ENCODE measurements around the gene KCNN3. TPM values are rescaled to one million over a fixed set of nuclear protein-coding genes. Genes with fewer than 3 reads are reported as not detected.

KCNN3 gene
- total RNA-seq, 1 donor = 0.21 TPM

DNA sequence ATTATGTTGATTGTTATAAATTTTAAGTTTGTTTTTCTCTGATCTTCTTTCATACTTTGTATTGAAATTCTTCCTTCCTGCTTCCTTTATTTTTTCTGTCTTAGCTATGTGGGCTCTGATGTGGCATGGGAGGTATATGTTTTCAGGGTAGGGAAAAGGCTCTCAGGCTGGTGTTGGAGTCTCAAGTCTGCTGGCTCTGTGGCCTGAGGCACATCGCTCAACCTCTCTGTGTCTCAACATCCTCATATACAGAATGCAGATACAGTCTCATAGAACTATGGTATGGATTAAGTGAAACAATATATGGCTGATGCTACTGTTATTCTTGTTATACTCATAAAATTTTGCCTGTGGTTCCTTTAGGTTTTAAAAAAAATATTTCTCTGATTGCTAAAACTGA lies 105.9 kb downstream of the KCNN3 start:
- no peaks in the 10 kb centered on the region for H3K9me3 ChIP-seq (ENCODE audit: low read depth, low read length)
- peaks cover 15% of the 10 kb centered on the region for H3K4me1 ChIP-seq (ENCODE audit: insufficient read depth, low read length)
- peaks cover 48% of the 10 kb centered on the region for H3K27me3 ChIP-seq (ENCODE audit: insufficient read depth, low read length)
- H3K4me3 ChIP-seq (ENCODE audit: low read length) = no peak overlapping the region

DNA sequence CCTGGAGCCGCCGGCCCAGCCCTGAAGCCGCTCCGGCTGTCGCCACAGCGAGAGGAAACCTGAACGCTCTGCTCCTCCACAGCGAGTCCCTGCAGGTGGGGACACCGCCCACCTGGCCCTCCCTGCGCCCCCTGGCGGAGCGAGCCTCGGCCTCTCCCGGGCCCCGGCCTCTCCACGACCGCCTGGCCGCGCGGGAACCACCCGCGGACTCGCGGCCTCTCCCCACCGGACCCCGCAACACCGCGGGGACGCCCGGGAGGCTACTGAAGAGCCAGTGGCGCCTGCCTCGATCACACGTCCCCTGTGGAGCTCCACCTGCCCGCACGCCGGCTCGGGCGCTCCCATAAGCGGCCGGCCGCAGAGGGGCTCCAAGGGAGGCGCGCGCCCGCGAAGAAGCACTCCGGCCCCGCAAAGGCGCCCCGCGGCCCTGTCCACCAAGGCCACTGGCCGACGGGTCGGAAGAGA lies 109.6 kb downstream of the KCNN3 start:
- Histone ChIP-seq H3K27me3 (ENCODE audit: insufficient read depth, low read length) (peaks cover 48% of the 10 kb centered on the region), H3K4me3 (ENCODE audit: low read length) (no peak overlapping the region), H3K9me3 (ENCODE audit: low read depth, low read length) (no peaks in the 10 kb centered on the region), H3K4me1 (ENCODE audit: insufficient read depth, low read length) (peaks cover 18% of the 10 kb centered on the region)

DNA sequence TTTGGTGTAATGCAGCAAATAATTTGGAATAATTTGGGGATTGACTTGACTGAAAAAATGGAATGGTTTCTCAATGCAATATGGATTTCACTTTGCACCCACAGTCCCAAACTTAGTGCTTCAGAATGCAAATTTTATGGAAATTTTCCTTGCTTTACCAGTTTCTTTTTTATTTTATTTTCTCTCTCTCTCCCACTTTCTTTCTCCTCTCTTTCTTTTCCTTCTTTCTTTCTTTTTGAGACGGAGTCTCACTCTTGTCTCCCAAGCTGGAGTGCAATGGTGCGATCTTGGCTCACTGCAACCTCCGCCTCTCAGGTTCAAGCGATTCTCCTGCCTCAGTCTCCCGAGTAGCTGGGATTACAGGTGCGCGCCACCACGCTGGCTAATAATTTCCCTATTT lies 110.3 kb downstream of the KCNN3 start:
- H3K4me3 ChIP-seq (ENCODE audit: low read length) = no peak overlapping the region
- peaks cover 48% of the 10 kb centered on the region for H3K27me3 ChIP-seq (ENCODE audit: insufficient read depth, low read length)
- H3K9me3 ChIP-seq (ENCODE audit: low read depth, low read length) = no peaks in the 10 kb centered on the region
- peaks cover 18% of the 10 kb centered on the region for H3K4me1 ChIP-seq (ENCODE audit: insufficient read depth, low read length)

DNA sequence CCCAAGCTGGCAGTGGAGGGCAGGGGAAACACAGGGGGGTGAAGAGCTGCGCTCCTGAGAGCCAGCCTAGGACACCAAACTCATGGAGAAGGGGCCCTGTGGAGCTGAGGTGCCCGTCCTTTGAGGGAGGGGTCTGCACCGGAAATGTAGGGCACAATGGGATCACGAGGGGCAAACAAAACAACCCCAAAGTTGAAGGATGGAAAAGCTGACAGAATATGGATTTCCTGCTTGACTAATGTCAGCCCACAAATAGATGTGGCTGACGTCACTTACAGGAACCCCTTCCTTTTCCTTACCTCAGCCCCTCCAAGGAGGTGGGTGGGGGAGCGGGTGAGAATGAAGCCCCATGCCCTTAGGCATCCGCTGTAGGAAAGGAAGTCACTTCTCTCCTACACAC lies 110.9 kb downstream of the KCNN3 start:
- Histone ChIP-seq H3K27me3 (ENCODE audit: insufficient read depth, low read length) (peaks cover 44% of the 10 kb centered on the region), H3K4me1 (ENCODE audit: insufficient read depth, low read length) (peaks cover 18% of the 10 kb centered on the region), H3K4me3 (ENCODE audit: low read length) (no peak overlapping the region), H3K9me3 (ENCODE audit: low read depth, low read length) (no peaks in the 10 kb centered on the region)

DNA sequence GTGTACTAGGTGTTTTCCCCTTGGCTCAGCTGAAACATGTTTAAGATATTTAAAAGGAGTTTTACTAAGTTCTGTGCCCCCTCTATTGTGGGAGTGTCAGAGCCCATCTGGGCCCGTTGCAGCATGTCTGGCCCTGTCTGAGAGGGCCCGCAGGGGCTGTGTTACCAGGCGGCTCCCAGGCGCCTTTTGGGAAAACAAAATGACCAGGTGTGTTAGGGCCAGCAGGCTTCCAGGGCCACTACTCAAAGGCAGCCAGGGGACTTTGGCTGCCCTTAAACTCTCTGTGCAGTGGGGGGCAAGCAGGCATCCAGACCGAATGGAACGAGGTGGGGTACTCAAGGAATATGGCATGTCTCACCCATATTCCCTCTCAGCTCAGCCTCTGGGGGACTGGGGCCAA lies 111.7 kb downstream of the KCNN3 start:
- Histone ChIP-seq H3K27me3 (ENCODE audit: insufficient read depth, low read length) (peaks cover 36% of the 10 kb centered on the region), H3K9me3 (ENCODE audit: low read depth, low read length) (no peaks in the 10 kb centered on the region), H3K4me1 (ENCODE audit: insufficient read depth, low read length) (peaks cover 18% of the 10 kb centered on the region), H3K4me3 (ENCODE audit: low read length) (no peak overlapping the region)

DNA sequence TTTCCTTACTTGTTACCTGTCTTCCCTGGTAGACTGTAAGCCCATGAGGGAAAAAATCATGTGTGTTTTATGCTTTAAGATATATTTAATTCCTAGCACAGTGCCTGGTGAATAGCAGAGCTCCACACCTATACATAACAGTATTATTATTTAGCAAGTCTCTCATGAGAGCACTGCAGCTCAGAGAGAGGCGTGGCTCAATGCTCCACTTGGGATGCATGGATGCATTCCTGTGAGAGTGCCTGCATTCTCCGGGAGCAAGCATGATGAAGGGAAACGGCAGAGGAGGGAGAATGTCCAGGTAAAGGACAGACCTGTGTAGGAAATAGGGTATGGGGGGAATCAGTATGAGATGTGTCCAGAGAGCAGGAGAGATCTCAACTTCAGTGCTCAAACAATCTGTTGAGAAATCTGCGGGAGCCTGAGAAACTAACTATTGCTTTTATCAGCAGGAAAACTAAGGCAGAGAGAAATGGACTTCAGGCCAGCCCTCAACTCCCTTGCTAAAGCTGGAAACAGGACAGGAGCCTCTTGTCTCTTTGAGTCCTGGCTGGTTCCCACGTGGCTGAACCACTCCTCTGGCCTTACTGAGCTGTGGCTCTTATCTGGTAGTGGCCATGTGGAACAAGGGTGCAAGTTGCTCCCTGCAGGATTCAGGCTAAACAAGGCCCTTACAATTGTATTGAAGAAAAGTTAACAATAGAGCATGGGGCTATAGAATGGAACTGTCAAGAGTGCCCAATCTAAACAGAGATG lies 113.1 kb downstream of the KCNN3 start:
- Histone ChIP-seq H3K4me1 (ENCODE audit: insufficient read depth, low read length) (peaks cover 18% of the 10 kb centered on the region), H3K27me3 (ENCODE audit: insufficient read depth, low read length) (peaks cover 24% of the 10 kb centered on the region), H3K4me3 (ENCODE audit: low read length) (no peak overlapping the region), H3K9me3 (ENCODE audit: low read depth, low read length) (no peaks in the 10 kb centered on the region)

DNA sequence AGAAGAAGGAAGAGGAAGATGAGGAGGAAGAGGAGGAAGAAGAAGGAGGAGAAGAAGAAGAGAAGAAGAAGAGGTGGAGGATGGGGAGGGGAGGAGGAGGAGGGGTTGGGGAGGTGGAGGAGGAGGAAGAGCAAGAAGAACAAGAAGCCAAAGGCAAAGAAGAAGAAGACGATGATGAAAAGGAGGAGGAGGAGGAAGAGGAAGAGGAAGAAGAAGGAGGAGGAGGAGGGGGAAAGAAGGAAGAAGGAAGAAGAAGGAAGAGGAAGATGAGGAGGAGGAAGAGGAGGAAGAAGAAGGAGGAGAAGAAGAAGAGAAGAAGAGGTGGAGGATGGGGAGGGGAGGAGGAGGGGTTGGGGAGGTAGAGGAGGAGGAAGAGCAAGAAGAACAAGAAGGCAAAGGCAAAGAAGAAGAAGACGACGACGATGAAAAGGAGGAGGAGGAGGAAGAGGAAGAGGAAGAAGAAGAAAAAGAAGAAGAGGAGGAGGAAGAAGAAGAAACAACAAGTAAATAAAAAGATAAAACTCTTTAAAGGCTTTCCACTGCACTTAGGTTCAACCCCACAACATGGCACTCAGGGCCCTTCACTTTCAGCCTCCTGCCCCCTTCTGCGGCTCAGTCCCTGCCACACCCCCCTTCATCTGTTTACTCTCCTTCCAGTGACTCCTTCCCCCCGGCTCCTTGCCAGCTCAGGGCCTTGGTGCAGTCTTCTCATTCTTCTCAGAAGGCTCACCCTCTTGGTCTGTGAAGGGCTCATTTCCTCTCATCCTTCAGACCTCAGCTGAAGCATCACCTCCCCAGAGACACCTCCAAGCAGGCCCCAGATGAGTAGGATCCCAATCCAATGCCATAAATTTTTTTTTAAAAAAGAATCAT lies 114.0 kb downstream of the KCNN3 start:
- peaks cover 18% of the 10 kb centered on the region for H3K27me3 ChIP-seq (ENCODE audit: insufficient read depth, low read length)

DNA sequence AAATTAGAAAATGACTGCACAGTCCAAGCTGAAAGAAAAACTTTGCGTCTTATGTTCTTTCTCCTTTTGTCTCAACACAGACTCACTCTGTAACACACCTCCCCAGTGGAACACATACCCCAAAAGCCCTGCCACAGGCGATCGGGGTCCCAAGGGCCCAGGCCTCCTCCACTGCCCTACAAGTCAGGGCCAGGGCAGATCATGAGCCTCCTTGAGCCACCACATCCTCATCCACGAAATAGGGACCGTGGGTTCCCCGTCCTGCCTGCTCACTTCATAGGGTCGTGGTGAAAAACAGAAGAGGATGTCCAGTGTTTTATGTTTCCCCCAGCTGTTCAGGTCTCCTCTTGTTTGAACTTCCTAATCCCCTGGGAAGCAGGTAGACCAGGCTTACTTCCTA lies 116.7 kb downstream of the KCNN3 start:
- Histone ChIP-seq H3K27me3 (ENCODE audit: insufficient read depth, low read length) (no peaks in the 10 kb centered on the region), H3K4me3 (ENCODE audit: low read length) (no peak overlapping the region), H3K4me1 (ENCODE audit: insufficient read depth, low read length) (peaks cover 14% of the 10 kb centered on the region), H3K9me3 (ENCODE audit: low read depth, low read length) (no peaks in the 10 kb centered on the region)

More for the DNA sequence above, 114.0 kb downstream of the KCNN3 start:
- H3K4me3 ChIP-seq (ENCODE audit: low read length) = no peak overlapping the region
- H3K4me1 ChIP-seq (ENCODE audit: insufficient read depth, low read length) = peaks cover 24% of the 10 kb centered on the region
- H3K9me3 ChIP-seq (ENCODE audit: low read depth, low read length) = no peaks in the 10 kb centered on the region

DNA sequence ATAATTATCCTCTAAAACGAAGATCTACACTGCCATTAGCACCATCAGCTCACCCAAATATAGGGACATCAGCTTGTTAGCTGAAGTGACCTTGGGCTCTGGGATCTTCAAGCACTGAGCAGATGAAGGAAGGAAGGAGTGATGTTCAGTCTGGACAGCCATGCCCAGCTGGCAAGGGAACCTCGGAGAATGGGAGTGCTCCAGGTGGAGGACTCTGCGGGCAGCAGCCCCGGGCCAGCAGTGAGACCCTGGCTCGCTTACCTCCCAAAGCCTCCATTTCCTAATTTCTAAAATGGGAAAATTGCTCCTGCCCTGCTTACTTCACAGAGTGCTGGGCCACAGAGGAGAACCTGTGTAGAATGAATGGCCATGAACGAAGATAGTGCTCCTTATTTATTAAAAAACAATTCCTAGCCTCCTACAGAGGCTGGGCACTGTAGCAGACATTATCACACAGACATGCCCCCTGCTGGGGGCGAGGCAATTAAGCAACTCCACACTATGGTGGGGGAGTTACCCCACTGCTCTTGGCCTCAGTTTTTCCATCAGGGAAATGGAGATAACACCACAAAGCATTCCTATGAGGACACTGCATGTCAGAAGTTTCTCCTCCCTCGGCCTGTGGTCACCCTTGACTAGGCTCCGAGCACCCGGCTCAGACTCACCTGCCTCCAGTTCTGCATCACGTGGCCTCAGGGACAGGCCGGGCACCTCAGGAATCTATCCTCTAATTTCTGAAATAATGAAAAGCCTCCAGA lies 117.6 kb downstream of the KCNN3 start:
- no peaks in the 10 kb centered on the region for H3K9me3 ChIP-seq (ENCODE audit: low read depth, low read length)
- H3K4me3 ChIP-seq (ENCODE audit: low read length) = no peak overlapping the region
- peaks cover 23% of the 10 kb centered on the region for H3K4me1 ChIP-seq (ENCODE audit: insufficient read depth, low read length)
- no peaks in the 10 kb centered on the region for H3K27me3 ChIP-seq (ENCODE audit: insufficient read depth, low read length)

DNA sequence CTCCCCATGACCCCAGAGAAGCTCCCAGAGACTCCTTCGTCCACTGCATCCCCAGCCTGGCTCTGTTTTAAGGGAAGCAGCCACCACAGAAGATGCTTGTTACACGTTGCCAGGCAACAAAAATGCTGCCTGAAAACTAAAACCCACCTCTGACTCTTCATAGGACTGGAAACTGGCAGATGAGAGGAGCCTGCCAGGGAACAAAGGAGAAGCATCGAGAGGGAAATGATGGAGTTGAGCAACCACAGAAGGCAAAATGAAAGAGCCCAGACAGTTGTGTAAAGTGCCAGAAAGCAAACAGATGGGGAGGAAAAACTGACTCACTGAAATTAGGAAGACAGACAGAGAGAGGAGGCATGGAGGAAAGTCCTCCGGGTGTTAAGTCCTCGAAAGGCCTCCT lies 118.4 kb downstream of the KCNN3 start:
- no peaks in the 10 kb centered on the region for H3K9me3 ChIP-seq (ENCODE audit: low read depth, low read length)
- no peaks in the 10 kb centered on the region for H3K27me3 ChIP-seq (ENCODE audit: insufficient read depth, low read length)
- H3K4me1 ChIP-seq (ENCODE audit: insufficient read depth, low read length) = peaks cover 31% of the 10 kb centered on the region
- H3K4me3 ChIP-seq (ENCODE audit: low read length) = no peak overlapping the region

DNA sequence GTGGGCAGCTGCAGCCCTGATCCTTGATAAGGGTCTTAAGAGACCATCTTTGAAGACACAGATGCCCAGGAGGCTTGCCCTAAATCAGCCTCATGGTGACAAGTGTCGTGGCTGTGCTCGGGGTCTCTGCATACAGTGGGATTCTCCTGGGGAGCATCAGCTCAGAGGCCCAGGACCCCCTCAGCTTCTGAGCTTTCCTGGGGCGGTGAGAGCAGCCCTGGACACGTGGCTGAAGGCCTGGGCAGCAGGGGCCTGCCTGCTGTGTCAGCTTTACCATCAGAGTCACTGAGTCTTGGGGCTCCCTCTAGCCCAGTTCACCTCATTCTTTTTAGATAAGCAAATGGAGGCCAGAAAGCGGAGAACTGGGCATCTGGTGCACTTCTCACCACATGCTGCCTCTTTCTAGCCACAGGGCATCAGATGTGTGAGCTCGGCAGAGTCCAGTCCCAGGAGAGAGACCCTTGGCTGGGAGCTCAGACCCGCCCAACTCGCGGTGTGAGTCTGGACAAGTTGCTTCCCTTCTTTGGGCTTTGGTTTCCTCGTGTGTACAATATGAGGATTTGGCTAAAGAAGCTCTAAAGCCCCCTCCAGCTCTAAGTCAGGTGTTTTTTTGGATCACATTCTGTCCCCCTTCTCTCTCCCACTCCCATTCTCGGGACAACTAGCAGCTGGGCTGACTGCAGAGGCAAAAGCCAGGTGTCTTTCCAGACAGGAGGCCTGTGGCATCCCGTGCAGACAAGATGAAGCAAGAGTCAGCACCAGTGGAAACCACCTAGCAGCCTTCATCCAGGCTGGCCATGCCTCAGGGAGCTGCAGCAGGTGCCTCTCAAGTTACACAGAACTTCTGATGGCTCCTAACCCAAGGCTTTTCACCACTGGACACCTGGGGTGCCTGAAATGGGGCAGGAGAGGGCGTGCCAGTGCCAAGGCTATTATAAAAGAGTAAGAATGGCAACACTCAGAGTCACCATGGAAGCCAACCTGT lies 119.1 kb downstream of the KCNN3 start:
- H3K4me1 ChIP-seq (ENCODE audit: insufficient read depth, low read length) = peaks cover 38% of the 10 kb centered on the region

DNA sequence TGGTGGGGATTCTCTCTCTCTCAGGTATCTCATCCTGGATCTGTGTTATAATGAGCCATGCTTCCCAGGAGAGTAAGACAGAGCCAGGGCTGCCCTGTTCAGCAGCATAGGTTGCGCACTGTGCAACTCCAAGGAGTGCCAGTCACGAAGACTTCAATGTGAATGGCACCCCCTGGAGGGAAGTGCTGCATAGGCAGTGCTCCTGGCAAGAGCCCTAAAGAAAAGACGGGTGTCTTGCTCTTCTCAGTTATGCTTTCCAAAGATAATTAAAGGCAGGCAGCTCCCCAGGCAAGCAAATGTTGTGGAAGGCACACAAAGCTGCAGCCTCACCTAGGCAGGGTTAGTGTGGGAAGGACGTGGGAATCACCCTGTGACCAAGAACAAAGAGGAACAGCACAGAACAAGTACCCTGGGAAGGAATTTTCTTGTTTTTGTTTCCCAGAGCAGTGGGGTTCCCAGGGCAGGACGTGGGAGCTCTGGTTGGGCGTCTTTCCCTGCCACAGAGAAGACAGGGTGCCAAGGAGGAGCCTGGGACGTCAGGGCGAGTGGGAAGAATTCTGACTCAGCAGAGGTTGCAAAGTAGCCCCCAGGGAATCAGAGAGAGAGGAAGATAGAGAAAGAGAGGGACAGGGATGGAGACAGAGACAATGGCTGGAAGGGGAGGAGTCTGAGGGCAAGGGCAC lies 120.9 kb downstream of the KCNN3 start:
- peaks cover 48% of the 10 kb centered on the region for H3K4me1 ChIP-seq (ENCODE audit: insufficient read depth, low read length)
- no peak overlapping the region for H3K4me3 ChIP-seq (ENCODE audit: low read length)
- H3K27me3 ChIP-seq (ENCODE audit: insufficient read depth, low read length) = no peaks in the 10 kb centered on the region
- H3K9me3 ChIP-seq (ENCODE audit: low read depth, low read length) = no peaks in the 10 kb centered on the region

More for the DNA sequence above, 119.1 kb downstream of the KCNN3 start:
- Histone ChIP-seq H3K27me3 (ENCODE audit: insufficient read depth, low read length) (no peaks in the 10 kb centered on the region), H3K9me3 (ENCODE audit: low read depth, low read length) (no peaks in the 10 kb centered on the region), H3K4me3 (ENCODE audit: low read length) (no peak overlapping the region)

DNA sequence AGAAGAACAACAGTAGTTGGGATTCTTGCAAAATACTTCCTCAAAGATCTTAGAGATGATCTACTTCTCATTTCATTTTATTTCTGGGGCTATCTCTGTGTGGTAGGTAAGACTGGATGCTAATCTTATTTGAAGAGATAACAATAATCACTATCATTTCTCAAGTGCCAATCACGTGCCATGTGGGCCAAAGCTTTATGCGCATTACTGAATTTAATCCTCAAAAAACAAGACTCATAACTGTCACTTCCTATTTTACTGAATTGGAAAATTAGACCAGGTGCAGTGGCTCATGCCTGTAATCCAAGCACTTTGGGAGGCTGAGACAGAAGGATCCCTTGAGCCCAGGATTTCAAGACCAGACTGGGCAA lies 121.7 kb downstream of the KCNN3 start:
- Histone ChIP-seq H3K9me3 (ENCODE audit: low read depth, low read length) (no peaks in the 10 kb centered on the region), H3K4me1 (ENCODE audit: insufficient read depth, low read length) (peaks cover 49% of the 10 kb centered on the region), H3K4me3 (ENCODE audit: low read length) (no peak overlapping the region), H3K27me3 (ENCODE audit: insufficient read depth, low read length) (no peaks in the 10 kb centered on the region)
